GM19463 (cell line): ENCODE results near the gene RHOXF1.
A peak's percentile ranks its signal among the peaks of the same experiment; 100 is the strongest.
"Not testable (repeated sequence)": the region's sequence is repeated elsewhere in the genome, so short reads cannot be mapped to it uniquely, and the experiment has no call there.

ENCODE experiments used
- ATAC-seq: cut with Tn5 transposase; IDR thresholded peaks from one replicate; pipeline ENCODE4 v1.9.1; 2021; ENCODE audit warnings: mild to moderate bottlenecking, moderate library complexity; ENCODE audit not compliant: unreplicated experiment

The RHOXF1 gene, protein sequence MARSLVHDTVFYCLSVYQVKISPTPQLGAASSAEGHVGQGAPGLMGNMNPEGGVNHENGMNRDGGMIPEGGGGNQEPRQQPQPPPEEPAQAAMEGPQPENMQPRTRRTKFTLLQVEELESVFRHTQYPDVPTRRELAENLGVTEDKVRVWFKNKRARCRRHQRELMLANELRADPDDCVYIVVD

DNA sequence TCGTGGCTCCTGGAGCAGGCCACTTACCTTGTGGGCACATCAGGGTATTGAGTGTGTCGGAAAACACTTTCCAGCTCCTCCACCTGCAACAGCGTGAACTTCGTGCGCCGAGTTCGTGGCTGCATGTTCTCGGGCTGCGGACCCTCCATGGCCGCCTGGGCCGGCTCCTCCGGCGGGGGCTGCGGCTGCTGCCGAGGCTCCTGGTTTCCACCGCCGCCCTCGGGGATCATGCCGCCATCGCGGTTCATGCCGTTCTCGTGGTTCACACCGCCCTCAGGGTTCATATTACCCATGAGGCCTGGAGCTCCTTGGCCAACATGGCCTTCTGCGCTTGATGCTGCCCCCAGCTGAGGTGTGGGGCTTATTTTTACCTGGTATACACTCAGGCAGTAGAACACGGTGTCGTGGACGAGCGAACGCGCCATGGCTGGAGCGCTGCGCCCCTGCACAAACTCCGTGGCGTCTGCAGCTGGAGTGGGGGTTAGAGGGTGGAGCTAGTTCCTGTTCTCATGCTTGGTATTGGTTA lies at the start of gene RHOXF1:
TSS of gene RHOXF1 (minus strand) at position 476 of the 526 bp plus-strand sequence. CDS start at position 425, 51 bp downstream.
- ATAC-seq, result no peak

DNA sequence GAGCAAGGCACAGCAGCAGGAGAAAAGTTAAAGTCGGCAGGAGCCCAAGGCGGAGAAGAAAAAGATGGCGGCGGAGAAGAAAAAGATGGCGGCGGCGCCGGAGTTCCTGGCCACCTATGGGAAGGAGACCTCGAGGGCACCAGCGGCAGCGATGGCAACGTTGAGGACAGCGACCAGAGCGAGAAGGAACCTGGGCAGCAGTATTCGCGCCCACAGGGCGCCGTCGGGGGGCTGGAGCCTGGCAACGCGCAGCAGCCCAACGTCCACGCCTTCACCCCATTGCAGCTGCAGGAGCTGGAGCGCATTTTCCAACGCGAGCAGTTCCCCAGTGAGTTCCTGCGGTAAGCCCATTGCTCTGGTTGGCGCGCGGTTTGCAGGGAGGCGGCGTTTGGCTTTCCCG lies 43.4 kb upstream of the RHOXF1 start:
- not testable (repeated sequence) for ATAC-seq

DNA sequence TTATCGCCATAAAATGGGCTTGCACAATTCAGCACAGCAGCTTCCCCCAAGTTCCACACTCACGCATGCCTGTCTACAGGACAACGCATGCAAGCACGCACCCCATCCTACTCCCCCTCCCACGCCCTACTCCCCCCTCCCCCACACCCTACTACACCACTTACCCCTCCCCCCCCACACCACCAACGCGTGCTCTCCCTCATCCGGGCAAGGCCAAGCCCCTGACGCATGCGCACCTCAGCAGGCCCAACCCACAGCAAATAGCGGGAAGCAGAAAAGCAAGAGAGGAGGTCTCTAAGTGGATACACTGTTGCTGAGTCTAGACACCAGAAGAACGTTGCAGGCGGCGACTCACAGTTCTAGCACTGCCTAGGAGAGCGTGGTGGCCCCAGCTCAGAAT lies 42.6 kb upstream of the RHOXF1 start, which contains the start of gene RHOXF2:
TSS of gene RHOXF2 (plus strand) at position 301 of the 400 bp plus-strand sequence. CDS start 138 bp downstream, outside the sequence.
- ATAC-seq, result not testable (repeated sequence)

DNA sequence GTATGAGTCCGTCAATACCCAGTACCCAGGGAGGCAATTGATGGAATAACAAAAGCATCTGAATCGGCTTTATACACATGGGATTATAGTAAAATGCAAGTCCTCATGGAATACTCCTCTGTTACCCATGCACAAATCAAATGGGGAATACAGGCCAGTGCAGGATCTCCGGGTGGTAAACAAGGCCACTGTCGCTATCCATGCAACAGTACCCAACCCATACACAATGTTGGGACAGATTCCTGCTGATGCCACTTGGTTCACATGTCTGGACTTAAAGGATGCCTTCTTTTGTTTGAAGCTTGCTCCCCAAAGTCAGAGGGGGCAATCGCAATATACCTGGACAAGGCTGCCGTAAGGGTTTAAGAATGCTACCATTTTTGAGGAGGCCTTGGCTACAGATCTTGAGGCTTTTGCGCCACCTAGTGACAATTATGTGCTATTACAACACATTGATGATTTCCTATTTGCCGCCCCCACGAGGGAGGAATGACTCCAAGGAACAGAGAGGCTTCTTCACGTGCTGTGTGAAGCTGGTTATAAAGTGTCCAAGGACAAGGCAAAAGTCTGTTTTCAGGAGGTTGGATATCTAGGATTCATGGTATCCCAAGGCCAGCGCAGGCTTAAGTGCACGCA lies 34.5 kb upstream of the RHOXF1 start:
- peak; percentile 39 for ATAC-seq

DNA sequence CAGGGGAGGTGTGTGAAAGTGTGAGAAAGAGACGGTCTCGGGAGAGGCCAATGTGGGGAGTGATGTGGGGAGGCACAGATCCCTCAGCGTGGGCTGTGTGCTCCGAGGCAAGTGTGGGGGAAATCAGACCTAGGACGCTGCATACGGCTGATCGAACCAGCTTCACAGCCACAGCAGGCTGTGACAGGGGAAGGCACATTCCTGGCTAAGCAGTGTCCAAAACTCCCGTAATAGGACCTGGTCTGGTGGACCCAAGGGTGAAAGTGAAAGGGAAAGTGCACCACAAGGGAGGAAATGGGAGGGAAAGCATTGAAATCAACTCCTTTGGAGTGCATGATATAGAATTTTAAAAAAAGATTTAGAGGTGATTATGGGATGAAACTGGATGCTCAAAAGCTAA lies 31.8 kb upstream of the RHOXF1 start:
- ATAC-seq, result no peak

DNA sequence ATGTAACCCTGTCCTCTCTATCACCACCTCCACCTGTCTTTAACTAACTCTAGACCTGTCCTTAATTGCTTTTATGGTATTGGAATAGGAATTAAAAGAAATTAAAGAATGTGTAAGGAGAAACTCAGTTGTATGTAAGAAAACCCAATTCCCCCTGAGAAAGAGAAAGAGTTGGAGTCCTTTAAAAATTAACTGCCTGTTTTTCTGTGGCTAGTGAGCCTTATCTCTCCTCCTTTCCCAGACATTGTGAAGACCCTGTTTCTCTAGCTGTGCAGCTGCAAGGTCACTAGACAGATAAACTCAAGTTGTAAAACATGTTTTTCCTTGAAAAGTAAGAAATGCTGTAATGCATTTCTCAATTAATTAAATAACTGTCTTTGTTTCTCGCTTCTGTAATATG lies 30.6 kb upstream of the RHOXF1 start:
- ATAC-seq, result not testable (repeated sequence)

DNA sequence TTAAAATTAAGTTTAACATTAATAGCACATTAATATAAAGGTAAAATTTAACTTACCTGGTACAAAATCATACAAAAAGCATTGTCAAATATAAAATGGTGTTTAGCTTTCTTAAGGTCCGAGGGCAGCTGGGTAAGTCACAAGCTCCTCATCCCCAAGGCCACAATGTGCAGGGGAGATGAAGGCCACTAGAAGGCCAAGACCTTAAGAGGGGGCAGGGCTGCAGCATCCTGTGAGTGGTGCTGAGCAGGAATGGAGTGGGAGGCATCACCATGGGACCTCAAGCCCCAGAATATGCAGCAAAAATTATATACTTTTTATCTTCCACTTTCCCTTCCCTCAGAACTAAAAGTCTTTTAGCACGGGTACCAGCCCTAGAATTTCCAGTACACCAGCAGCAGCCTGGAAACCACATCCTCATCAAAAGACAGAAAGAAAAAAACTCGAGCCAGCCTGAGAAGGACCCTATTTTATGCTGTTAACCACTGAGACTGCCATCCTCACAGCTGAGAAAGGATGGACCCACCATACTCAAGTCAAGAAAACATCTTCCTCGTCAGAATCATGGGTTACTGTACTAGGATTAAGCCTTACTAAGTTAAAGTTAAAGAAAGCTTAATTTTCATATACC lies 29.7 kb upstream of the RHOXF1 start:
- no peak for ATAC-seq

DNA sequence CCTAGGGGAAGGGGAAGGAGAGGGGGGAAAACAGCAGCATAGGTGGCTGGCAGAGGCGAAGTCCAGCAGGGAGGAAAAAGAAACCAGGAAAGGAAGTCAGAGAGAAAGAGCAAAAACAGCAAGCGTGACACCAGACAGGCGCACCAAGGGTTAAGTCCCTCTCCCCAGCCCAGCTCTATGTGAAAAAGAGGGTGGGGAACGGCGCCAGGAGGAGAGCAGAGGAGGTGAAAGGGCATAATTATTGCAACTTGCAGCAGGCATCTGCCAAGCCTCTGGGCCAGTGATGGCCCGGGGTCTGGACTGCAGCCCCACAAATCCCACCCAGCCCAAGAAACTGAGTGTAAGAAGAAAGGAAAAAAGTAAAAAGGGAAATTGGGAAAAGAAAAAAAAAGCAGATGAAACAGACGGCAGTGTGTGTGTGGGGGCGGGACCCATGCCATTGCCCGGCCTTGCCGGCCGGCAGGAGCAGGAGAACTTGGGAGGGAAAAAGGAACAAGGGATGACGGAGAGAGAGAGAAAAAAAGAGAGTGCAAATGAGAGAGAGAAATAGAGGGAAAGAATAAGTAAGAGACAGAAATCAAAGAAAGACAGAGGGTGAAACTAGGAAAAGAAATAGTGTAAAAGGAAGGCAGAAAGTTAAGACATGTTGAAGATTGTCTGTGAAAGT lies 28.6 kb upstream of the RHOXF1 start:
- ATAC-seq, result no peak

DNA sequence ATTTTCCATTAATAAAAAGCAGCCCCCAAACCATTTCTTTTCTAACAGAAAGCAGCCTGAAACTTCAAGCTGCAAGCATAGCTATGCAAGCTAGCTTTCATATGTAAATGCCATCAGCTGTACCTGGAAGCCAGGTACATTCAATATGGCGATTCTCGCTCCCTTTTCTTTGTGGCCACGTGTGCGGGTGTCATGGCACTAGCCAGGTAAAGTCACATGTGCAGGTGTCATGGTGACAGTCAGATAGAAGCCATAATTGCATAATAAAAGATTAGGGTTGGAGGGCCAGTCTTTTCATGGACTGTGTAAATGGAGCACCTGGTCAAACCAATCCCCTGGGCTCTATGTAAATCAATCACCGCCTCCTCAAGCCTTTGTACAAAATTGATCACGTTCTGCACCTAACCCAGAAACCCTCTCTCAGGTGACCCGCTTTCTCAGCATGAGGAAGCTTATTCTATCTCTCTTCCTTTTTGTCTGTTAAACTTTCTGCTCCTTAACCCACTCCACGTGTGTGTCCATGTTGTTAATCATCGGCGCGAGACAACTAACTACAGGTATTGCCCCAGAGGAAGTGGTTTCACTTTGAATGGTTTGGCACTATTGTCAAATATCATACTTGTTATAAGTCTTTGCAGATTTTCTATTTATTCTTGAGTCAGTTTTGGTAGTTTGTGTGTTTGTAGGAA lies 24.7 kb upstream of the RHOXF1 start:
- ATAC-seq, result no peak

DNA sequence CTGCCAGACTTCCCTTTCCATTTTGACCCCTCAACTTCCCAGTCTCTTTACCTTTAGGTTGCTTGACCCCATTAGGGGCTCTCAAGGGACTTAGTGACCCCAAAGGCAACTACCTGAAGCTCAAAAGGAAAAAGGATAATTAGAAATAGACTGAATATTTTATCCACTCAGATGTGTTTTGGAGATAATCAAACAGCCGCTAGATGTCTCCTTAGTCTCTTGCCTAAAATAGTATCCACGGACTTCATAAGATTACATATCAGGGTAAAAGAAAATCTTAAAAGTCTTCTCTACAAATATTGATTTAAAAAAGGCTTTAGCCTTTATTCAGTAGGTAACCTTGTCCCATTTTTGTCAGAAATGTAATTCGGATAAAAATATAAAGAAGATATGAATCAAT lies 21.7 kb upstream of the RHOXF1 start:
- no peak for ATAC-seq

DNA sequence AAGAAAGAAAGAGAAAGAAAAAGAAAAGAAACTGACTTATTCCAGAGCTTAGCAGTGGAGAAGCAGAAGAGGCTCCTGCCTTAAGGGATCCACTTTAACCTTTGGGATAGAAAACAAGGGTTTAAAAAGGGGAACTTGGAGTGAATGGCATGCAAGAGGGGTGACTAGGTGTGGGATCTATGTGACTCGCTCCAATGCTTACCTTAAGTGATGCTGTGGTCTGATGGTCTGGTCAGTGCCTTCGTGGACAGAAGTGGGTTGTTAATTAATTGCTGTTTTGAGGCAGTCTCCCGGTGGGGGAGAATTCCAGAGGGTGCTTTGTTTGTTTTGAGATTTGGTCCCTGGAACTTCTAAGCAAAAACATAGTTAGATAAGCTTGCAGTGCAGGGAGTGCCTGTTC lies 21.1 kb upstream of the RHOXF1 start:
- ATAC-seq, result no peak

DNA sequence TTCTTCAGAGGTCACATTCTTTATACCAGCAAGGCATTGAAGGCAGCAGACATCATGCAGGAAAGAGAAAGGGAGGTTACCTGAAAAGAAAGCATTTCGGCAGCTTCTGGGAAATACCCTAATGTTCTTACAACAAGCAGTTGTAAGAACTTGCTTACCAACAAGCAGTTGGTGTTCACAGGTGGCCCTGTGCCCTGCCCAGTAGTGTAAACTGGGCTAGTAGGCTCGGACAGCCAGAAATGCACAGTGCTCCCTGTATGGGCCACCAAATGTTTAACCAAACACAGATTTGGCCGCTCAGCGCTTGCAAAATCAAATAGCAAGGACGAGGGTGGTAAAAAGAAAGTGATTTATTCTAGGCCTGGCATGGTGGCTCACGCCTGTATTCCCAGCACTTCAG lies 20.4 kb upstream of the RHOXF1 start:
- no peak for ATAC-seq

DNA sequence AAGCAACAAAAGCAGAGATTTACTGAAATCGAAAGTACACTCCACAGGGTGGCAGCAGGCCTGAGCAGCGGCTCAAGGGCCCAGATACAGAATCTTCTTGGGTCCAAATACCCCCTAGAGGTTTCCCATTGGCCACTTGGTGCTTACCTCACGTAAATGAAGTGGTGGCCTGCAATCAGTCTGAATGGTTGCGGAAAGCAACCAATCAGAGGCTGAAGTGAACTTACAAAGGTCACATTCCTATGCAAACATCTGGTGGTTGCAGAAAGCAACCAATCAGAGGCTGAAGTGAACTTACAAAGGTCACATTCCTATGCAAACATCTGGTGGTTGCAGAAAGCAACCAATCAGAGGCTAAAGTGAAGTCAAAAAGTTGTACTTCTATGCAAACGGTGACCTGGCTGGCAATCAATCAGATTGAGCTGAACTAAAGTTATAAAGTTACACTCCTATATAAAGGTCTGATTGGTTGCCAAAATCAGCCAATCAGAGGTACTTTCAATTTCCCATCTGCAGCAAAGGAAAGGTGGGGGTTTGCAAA lies 12.7 kb upstream of the RHOXF1 start:
- not testable (repeated sequence) for ATAC-seq

DNA sequence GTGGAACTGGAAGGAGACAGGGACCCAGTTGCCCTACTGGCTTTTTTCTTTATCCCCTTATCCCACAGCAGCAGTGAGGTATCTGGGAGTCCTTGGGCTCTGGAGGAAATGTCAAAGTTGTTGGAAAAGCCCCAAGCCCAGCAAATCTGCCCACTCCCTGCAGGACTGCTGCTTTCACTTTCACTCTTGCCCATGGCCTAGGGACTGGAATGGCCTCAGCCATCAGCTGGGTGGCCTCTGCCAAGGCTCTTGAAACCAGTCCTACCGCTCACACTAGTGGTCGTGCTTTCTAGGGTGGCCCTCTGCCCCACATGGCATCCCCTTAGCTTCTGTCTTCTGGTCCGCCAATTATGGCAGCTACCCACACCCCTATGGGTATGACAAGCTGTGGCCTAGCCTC lies 9.7 kb upstream of the RHOXF1 start:
- no peak for ATAC-seq

DNA sequence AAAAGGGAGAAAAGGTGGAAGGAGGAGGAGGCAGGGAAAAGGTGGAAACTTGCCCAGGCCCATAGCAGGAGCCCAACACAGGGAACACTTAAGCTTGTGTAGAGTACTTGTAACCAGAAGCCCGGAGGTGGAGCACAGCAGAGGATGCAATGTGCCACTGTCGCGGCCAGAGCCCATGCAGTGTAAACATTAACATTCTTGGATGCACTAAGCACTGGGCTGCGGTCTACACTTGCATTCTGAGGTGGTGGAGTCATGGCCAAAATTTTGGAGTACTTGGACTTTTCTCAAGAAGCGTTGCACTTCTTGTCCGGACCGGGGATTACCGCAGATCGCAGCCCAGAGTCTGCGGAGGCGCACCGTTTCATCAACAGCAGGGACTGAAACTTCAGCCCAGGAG lies 4.5 kb upstream of the RHOXF1 start:
- no peak for ATAC-seq

DNA sequence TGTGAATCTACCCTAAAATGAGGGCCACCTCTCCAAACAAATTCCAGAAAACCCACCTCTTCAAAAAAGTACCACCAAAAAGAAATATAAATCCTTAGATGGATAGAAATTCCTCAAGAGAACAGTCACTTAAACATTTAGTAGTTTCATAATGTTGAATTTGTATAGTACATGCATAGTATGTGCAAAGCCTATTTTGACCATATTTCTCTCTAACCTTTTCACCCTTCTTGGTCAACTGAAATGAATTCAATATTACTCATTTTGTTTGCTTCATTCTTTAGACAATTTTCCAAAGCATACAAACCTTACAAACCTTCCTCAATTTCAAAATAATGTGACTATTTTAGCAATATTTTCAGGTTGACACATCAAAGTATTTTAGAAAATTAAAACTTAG lies 4.1 kb downstream of the RHOXF1 start:
- ATAC-seq, result no peak

DNA sequence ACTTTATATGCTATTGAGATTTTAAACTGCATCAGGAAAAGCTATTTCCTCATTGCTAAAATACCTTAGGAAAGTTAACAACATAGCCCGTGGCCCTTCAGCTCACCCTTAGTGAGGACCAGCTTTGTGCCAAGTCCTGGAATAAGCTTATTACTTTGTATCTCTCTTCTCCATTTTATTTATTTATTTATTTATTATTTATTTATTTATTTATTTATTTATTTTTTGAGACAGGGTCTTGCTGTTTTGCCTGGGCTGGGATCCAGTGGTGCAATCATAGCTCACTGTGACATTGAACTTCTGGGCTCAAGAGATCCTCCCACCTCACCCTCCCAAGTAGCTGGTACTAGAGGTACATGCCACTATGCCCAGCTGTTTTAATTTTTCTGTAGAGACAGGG lies 6.3 kb downstream of the RHOXF1 start:
- no peak for ATAC-seq

DNA sequence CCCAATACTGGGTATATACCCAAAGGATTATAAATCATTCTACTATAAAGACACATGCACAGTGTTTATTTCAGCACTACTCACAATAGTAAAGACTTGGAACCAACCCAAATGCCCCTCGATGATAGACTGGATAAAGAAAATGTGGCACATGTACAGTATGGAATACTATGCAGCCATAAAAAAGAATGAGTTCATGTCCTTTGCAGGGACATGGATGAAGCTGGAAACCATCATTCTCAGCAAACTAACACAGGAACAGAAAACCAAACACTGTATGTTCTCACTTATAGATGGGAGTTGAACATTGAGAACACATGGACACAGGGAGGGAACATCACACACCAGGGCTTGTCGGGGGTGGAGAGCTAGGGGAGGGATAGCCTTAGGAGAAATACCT lies 11.0 kb downstream of the RHOXF1 start:
- not testable (repeated sequence) for ATAC-seq

DNA sequence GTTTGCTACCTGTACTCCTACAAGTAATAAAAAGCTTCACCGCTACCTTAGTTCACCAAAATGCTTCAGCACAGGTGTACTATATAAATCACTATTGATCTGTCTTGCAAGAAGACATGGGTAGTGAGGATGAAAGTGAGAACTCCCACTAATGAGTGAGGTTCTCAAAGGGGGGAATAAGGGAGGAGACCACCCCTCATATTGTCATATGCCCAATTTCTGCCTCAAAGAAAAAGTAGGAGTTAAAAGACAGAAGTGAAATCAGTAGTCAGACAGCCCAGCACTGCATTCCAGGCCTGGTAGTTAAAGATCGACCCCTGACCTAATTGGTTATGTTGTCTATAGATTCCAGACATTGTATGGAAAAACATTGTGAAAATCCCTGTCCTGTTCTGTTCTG lies 14.7 kb downstream of the RHOXF1 start:
- not testable (repeated sequence) for ATAC-seq

DNA sequence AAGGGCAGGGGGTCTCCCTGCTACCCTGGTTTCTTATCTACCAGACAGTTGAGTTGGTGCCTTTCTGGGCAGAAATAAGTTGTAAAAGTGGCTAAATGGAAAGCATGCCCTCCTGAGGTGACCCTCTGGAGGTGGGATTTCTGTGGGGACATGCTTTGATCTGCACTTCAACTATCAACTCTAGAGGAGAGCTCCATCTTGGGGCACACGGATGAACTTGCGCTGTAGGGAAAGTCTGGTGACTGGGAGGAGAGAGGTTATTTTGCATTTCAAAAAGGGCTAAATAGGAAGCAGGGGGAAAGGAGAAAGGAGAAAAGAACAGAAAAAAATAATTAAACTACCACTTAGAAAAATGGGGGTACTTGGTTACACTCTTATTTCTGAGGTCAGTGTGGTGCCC lies 25.5 kb downstream of the RHOXF1 start:
- no peak for ATAC-seq
